Fibroblast of skin of scalp (primary cell): ENCODE measurements around the gene ADGRG1.
"Not testable (repeated sequence)": the region's sequence is repeated elsewhere in the genome, so short reads cannot be mapped to it uniquely, and the experiment has no call there.

Experiments
- DNase-seq: peaks from one replicate; pipeline ENCODE4 v3.0.0-alpha.2; 2013

The ADGRG1 gene

GRCh38 chr16:57667526-57668262, 39.3 kb downstream of the ADGRG1 start:
- no peak for DNase-seq

- no peak for DNase-seq
These were observed 39.8 kb downstream of the ADGRG1 start, which contains the start of gene ADGRG3 for GRCh38 chr16:57668263-57668571. ADGRG3 (plus strand) TSS chr16:57668306; CDS start chr16:57668348, 42 bp downstream.

GRCh38 chr16:57668630-57669475, 40.4 kb downstream of the ADGRG1 start:
- DNase-seq = no peak

GRCh38 chr16:57669476-57670162, 41.2 kb downstream of the ADGRG1 start:
- no peak for DNase-seq

GRCh38 chr16:57670196-57670595, 41.8 kb downstream of the ADGRG1 start:
- DNase-seq = no peak

GRCh38 chr16:57671451-57671850, 43.0 kb downstream of the ADGRG1 start:
- DNase-seq = not testable (repeated sequence)

GRCh38 chr16:57672416-57672815, 44.0 kb downstream of the ADGRG1 start:
- no peak for DNase-seq

- DNase-seq = no peak
These were observed 44.4 kb downstream of the ADGRG1 start for GRCh38 chr16:57672824-57673223.

- no peak for DNase-seq
These were observed 47.5 kb downstream of the ADGRG1 start for GRCh38 chr16:57675741-57676551.

GRCh38 chr16:57676553-57677085, 48.2 kb downstream of the ADGRG1 start:
- DNase-seq = no peak

- no peak for DNase-seq
These were observed 49.4 kb downstream of the ADGRG1 start for GRCh38 chr16:57677622-57678369.

- DNase-seq = no peak
These were observed 50.6 kb downstream of the ADGRG1 start for GRCh38 chr16:57679016-57679415.

GRCh38 chr16:57679767-57680482, 51.5 kb downstream of the ADGRG1 start:
- DNase-seq = no peak

GRCh38 chr16:57680842-57681375, 52.5 kb downstream of the ADGRG1 start:
- DNase-seq = no peak

GRCh38 chr16:57681950-57682728, 53.7 kb downstream of the ADGRG1 start:
- no peak for DNase-seq

- DNase-seq = no peak
These were observed 54.6 kb downstream of the ADGRG1 start for GRCh38 chr16:57682809-57683635.

GRCh38 chr16:57683636-57684545, 55.5 kb downstream of the ADGRG1 start:
- no peak for DNase-seq
